Osteocyte (in vitro differentiated cells): Measurements from ENCODE around the gene GPR142. TPM values are rescaled to one million over a fixed set of nuclear protein-coding genes. Genes with fewer than 3 reads are reported as not detected.
A peak's percentile ranks its signal among the peaks of the same experiment; 100 is the strongest.

Experiments used
- DNase-seq: peaks from one replicate; pipeline ENCODE4 v3.0.0; 2021; ENCODE audit warnings: mixed read lengths; ENCODE audit not compliant: unreplicated experiment; ENCODE audit errors: extremely low spot score
- H3K27ac Mint-ChIP-seq: one replicate; pipeline ENCODE4 v1.8.0; 2021; ENCODE audit warnings: mild to moderate bottlenecking, mixed read lengths; ENCODE audit not compliant: unreplicated experiment
- H3K27me3 Mint-ChIP-seq: one replicate; pipeline ENCODE4 v1.8.0; 2021; ENCODE audit warnings: mixed read lengths; ENCODE audit not compliant: unreplicated experiment
- H3K36me3 Mint-ChIP-seq: one replicate; pipeline ENCODE4 v1.8.0; 2021; ENCODE audit warnings: mixed read lengths; ENCODE audit not compliant: unreplicated experiment
- H3K4me1 Mint-ChIP-seq: one replicate; pipeline ENCODE4 v1.8.0; 2021; ENCODE audit warnings: mixed read lengths; ENCODE audit not compliant: unreplicated experiment
- H3K4me3 Mint-ChIP-seq: one replicate; pipeline ENCODE4 v1.8.0; 2021; ENCODE audit warnings: mild to moderate bottlenecking, moderate library complexity, mixed read lengths; ENCODE audit not compliant: unreplicated experiment
- H3K9me3 Mint-ChIP-seq: one replicate; pipeline ENCODE4 v1.8.0; 2021; ENCODE audit warnings: mixed read lengths; ENCODE audit not compliant: unreplicated experiment
- total RNA-seq: library from RNA; stranded (reverse); gene quantifications from 2 replicates; pipeline ENCODE4 v1.2.1, GENCODE V29; 2021
- TF ChIP-seq, protein P1 (sequence below): fragments of 200-600 bp; sonication (generic); IDR thresholded peaks from 2 replicates; pipeline ENCODE4 v1.5.0; 2021; ENCODE audit warnings: antibody characterized with exemption, mild to moderate bottlenecking, moderate library complexity

GPR142 gene
- total RNA-seq, 1 donor from 2014 or later, result not detected

DNA sequence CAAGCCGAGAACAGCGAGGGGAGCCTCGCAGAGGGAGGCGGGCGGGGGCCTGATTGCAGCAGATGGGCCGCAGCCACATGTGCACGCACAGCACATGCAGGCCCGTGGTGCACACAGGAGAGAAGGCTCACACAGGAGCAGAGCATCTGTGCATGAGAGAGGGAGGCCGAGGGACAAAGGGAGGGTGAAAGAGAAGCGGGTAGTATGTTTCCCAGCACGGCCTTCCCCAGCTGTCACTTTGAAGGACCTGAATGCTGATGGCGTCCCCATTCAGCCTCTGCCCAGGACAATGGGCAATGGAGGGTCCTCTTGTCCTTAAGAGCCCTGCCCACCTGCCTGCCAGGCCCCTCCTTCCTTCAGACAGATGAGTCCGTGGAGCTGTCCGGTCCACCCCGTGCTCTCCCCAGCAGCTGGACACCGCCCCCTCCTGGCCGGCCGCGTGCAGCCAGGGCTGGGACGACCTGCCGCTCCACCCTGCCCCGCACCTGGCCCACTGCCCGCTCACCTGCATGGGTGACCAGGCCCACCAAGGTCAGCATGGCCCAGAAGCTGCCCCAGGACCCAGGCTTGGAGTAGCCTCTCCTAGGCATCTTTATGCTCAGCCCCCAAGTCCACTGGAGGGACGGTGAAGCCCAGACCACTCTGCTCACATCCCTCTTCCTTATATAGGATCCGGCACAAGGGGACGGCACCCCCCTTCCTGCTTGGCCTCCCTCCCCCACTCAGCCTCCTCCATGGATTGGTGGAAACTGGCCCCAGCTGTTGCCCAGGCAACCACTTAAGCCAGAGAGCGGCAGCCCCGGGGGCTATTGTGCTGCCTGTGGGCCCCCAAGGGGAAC, 5.9 kb upstream of the GPR142 start, which contains the start of gene BTBD17:
Gene BTBD17 (minus strand): TSS at position 639 of the 839 bp plus-strand sequence. CDS start 49 bp downstream, at position 590.
- Mint-ChIP-seq H3K27ac (no peak within 1 kb of the TSS), H3K9me3 (no peaks in the 10 kb centered on the region), H3K27me3 (peaks cover 21% of the 10 kb centered on the region), H3K36me3 (no peaks in the 10 kb centered on the region), H3K4me3 (no peak within 1 kb of the TSS), H3K4me1 (no peaks in the 10 kb centered on the region)
- no peak for DNase-seq
- TF ChIP-seq, protein P1, sequence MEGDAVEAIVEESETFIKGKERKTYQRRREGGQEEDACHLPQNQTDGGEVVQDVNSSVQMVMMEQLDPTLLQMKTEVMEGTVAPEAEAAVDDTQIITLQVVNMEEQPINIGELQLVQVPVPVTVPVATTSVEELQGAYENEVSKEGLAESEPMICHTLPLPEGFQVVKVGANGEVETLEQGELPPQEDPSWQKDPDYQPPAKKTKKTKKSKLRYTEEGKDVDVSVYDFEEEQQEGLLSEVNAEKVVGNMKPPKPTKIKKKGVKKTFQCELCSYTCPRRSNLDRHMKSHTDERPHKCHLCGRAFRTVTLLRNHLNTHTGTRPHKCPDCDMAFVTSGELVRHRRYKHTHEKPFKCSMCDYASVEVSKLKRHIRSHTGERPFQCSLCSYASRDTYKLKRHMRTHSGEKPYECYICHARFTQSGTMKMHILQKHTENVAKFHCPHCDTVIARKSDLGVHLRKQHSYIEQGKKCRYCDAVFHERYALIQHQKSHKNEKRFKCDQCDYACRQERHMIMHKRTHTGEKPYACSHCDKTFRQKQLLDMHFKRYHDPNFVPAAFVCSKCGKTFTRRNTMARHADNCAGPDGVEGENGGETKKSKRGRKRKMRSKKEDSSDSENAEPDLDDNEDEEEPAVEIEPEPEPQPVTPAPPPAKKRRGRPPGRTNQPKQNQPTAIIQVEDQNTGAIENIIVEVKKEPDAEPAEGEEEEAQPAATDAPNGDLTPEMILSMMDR, result peak; percentile 56

DNA sequence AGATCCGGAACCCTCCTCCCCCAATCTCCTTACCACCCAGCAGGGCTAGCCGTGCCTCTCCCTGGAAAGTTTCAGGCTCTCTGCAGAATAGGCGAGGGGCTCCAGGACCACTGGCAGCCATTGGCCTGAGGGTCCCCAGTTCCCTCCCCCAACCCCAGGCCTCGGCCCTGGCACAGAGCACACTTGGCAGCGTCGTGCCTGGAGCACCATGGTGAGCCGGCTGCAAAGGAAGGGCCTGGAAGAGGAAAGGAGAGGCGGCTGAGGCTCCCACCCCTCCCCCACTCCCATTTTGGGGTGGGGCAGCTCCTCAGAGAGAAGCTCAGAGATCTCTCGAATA, 5.3 kb upstream of the GPR142 start:
- no peaks in the 10 kb centered on the region for H3K9me3 Mint-ChIP-seq
- no peak for DNase-seq
- H3K27ac Mint-ChIP-seq, result no peak overlapping the region
- no peak overlapping the region for H3K4me3 Mint-ChIP-seq
- peaks cover 21% of the 10 kb centered on the region for H3K27me3 Mint-ChIP-seq
- no peaks in the 10 kb centered on the region for H3K36me3 Mint-ChIP-seq
- H3K4me1 Mint-ChIP-seq, result no peaks in the 10 kb centered on the region
- TF ChIP-seq, protein P1, result no peak

GRCh38 chr17:74362810-74363498, 4.4 kb upstream of the GPR142 start:
- TF ChIP-seq, protein P1, result no peak
- no peak for DNase-seq
- Mint-ChIP-seq H3K27me3 (peaks cover 18% of the 10 kb centered on the region), H3K4me1 (no peaks in the 10 kb centered on the region), H3K9me3 (no peaks in the 10 kb centered on the region), H3K4me3 (no peak overlapping the region), H3K27ac (no peak overlapping the region), H3K36me3 (no peaks in the 10 kb centered on the region)

- no peak for DNase-seq
- H3K27me3 Mint-ChIP-seq, result peaks cover under 1% of the 10 kb centered on the region
- H3K9me3 Mint-ChIP-seq, result no peaks in the 10 kb centered on the region
- no peaks in the 10 kb centered on the region for H3K36me3 Mint-ChIP-seq
- H3K4me1 Mint-ChIP-seq, result no peaks in the 10 kb centered on the region
- no peak overlapping the region for H3K27ac Mint-ChIP-seq
- TF ChIP-seq, protein P1, result peak; percentile 85
- H3K4me3 Mint-ChIP-seq, result no peak overlapping the region
Measured at GRCh38 chr17:74368341-74369081, 1.2 kb downstream of the GPR142 start.
